ENCODE measurements around the gene HEMK1.
A peak's percentile ranks its signal among the peaks of the same experiment; 100 is the strongest.

The HEMK1 gene

DNA sequence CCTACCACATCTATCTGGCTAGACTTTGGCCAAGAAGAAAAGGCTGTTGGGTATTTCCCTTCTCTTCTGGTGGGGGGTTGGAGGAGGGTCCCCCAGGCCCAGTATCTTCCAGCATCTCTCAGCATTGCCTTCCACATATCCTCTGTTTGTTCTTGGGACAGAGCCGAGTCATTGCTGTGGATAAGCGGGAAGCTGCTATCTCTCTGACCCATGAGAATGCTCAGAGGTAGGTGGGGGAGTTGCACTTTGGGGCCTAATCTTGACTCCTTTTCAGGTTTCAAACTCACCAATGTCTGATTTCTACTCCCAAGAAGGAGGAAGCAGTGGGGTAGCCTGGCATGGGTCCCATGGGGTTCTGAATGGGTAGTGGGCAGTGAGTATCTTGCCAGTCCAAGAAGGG is 8.0 kb downstream of the HEMK1 start:
- DNase-seq = no peak

DNA sequence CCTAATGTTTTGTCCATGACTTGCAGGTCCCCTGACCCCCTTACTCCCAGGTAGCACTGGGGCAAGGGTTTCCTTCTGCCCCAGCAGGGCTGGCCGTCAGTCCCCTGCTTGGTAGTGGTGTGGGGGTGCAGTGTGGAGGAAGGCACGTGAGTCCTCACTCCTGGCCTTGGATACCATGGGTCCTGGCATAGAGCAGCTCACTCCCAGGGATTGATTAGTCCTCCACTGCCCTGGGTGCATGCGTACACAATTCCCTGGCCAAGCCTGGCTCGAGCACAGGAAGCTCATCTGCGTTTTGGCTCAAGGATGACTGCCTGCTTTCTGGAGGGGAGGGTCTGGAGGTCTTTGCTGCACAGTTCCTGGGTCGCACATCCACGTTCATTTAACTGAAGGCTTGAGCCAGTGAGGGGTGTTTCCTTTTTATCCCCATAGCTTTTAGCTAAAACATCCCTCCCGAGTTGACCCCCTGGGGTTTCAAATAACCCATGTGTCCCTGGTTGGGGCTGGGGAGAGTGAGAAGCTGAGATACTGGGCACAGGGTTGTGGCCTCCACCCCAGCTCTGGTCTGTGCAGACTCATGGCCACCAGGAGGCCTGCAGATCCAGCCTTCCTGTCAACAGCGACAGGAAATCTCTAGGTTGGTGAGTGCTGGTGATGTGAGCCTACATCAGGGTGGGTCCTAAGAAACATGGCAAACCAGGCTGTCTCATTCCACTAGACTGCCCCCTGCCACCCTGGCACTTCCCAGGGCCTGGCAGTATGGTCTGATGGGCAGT is 11.5 kb downstream of the HEMK1 start:
- no peak for DNase-seq

DNA sequence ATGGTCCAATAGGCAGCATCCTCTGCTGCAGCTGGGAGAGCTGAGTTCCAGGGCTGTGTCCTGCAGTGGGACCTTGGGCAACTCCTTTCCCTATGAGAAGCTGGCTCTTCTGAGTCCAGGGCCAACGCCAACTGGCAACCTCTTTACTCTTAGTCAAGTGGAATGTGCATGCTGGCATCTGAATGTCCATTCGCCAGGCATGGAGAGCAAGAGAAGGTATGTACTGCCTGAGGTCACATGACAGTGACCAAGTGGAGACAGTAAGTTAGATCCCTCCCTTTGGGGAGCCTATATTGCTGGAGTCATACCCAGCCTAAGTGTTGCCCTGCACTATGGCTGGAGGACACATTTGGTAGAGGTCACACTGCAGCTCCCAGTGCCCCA is 12.1 kb downstream of the HEMK1 start:
- no peak for DNase-seq

DNA sequence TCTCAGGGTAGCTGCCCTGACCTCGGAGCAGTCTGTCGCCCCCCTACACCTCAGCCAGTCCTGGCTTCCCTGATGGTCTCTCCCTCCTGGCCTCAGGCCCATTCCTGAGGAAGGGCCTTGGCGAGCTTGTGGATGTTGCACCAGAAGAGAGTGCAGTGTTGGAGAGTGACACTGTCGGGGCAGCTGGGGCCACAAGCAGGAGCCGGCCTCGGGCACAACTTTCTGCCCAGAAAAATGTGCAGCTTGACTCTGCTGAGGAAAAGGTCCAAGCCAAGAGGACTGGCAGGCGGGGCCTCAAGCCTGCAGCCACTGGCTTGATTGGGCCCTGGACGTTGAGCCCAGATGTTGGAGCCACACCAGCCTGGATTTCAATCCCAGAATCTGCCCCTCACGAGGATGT is 12.8 kb downstream of the HEMK1 start:
- no peak for DNase-seq

DNA sequence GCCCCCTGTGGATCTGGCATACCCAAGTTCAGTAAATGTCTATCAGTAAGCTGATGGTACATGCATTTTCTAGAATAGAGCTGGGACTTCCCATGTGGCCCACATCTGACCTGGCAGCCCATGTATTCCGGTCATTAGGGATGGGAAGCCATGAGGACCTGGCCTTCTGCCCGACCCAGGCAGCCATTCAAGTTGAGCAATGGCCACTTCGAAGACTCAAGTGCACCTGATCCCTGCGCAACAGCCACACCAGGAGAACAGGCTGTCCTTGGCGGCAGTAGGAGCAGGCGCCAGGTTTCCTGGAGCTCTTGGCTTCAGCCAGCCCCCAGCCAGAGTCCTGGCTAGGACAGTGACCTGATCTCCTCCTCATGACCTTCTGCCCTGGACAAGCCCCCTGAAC is 14.6 kb downstream of the HEMK1 start:
- no peak for DNase-seq

DNA sequence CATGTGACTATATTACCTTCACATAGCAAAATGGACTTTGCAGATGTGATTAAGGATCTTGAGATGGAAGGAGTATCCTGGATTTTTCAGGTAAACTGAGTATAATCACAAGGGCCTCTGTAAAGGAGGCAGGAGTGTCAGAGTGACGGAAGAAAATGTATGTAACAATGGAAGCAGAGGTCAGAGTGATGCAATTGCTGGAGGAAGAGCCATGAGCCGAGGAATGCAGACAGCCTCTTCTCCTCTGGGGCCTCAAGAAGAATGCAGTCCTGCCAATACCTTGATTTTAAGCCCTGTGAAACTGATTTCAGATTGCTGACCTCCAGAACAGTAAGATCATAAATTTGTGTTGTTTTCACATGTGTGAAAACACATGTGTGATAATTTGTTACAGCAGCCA is 15.1 kb downstream of the HEMK1 start:
- DNase-seq = peak; percentile 31

DNA sequence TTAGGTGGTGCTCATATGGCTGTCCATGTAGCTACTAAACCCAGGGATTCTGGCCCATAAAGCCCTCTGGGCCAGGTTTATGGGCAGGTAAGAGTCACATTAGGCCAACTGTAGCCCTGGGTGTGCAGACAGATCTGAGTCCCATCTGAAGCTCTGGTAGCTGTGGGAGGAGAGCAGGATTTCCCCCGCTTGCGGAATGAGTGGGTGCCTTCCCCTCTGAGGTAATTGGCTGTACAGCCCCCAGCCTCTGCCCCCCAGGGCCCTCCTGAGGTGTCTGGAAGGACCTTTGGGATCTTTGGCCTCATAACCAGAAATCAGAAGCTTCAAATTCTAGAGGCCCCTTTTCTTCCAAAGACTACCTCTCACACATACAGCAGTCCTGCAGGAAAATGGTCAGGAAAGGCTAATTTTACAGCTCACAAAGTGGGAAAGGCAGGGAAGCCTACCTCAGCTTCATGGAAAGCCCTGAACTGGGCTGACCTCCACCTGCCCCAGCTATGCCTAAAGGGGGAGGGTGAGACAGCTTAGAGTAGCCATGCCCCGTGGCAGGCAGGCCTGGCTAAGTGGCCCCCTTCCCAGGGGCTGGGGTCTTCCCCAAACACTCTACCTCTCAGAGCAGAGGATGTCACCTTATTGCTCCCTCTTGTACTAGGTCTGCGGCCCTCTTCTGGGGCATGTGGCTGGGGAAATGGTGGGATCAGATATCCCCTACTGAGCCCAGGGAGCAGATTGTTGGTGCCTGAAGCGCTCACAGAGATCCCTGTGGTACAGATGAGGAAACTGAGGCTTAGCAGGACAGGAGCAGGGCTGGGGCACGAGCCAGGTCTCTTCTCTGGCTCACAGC is 16.8 kb downstream of the HEMK1 start:
- no peak for DNase-seq

DNA sequence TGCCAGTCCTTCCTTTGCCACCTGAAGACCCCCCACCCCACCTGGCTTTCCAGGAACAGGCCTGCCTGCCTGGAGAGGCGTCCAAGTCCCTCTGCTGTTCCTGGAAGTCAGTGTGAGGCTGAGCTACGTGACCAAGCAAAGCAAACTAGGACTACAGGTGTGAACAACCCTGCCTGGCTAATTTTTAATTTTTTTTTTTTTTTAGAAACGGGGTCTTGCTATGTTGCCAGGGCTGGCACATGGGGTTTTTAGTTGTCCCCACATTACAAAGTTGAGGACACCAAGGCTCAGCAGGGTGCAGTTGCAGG is 17.4 kb downstream of the HEMK1 start:
- DNase-seq = no peak

DNA sequence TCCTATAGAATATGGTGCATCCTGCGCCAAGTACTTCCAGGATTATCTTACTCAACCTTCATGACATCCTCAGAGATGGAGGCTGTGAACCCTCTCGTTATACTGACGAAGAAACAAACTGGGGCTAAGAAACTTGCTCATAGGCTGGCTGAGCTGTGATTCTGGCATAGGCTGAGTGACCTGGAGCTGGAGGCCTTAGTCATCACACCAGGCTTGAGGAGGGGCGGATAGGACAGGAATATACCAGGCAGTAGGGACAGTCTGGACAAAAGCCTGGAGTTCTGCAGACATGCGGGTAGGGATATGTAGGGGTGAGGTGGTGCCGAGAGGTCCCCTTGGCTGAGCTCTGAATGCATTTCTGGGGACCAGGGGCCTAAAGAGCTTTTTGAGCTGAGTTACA is 18.1 kb downstream of the HEMK1 start:
- DNase-seq = no peak

DNA sequence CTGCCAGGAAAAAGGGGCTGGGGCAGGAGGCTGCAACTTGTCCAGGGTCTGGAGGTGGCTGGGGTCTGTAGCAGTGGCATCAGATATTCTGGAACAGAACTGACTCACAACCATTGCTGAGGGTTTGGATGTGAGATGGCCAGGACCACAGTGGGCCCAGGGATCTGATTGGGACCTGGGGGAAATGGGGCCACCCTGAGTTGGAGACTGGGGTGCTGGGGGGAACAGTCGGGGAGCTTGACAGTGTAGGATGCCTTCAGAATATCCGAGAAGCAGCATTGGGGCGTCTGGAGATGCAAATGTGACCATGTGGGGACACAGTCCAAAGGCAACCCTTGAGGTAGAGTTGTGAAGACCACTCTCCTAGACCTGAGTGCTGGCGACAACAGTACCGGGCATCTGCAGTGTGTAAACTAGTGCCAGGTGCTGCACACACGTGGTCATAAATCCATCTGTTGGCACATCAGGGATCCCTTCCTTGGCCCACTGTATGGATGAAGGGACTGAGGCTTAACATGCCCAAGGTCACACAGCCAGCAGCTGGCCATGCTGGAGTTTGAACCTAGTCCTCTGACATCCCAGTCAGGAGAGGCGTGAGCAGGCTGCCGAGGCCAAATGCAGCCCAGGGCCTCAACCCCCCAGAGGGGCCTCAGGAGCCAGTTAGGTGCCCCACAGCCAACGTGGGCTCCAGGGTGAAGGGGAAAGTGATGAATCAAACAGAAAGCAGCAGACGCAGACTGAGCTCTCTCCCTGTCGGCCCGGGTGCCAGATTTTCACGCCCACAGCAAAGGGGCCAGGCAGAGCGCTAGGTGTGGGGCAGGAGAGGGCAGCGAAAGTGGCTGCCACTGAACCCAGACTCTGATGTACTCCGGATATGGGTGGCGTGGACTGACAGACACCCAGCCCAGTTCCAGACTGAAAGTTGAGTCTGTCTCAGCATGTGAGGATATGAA is 18.8 kb downstream of the HEMK1 start:
- no peak for DNase-seq

DNA sequence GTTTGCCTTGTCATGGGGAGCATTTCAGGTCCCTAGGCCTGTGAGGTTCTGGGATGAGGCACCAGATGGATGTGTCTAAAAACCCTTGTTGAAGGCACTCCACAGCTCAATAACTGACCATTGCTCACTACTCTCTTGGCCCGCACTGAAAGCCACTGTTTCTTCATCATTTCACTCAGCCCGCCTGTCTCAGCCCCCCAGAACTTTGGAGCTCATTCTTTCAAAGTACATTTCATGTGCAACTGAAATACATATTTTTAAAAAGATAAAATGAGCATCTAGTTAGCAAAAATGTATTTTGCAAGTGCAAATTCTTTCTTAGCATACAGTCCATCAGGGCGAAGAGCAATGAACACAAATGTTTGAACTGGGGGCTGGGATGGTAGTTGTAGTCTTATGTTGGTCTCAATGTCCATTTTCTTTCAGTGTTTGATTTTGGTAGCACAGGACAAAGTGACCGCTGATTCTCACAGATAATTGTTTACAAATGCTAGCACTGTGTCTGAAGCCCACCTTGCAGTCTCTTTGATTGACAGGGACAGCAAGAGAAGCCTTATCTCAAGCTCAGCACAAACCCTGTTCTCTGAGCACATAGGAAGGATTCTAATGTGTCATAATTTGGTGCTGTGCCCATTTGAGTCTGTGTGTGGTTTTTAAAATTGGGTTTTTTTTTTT is 19.6 kb downstream of the HEMK1 start:
- peak; percentile 33 for DNase-seq

DNA sequence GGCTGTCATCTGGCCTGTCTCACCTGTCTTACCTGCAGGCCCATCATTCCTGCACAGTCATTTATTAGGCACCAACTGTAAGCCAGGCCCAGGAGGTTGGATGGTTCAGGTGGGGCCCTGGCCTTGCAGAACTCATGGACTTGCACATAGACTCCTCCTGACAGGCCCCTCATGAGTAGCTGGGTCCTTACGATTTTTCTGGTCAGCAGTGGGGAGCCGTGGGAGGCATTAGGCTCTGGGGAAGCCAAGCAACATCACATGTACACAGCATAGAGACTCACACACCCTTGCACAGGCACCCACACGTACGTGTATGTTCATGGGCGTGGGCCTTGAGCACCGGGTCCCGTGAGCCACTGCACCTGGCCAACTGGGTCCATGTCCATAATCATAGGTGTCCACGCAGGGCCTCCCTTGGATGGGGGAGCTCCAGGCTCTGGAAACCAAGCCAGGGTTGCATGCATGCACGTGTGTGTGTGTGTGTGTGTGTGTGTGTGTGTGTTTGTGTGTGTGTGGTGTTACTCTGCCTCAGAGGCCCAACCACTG is 21.9 kb downstream of the HEMK1 start:
- DNase-seq = no peak

DNA sequence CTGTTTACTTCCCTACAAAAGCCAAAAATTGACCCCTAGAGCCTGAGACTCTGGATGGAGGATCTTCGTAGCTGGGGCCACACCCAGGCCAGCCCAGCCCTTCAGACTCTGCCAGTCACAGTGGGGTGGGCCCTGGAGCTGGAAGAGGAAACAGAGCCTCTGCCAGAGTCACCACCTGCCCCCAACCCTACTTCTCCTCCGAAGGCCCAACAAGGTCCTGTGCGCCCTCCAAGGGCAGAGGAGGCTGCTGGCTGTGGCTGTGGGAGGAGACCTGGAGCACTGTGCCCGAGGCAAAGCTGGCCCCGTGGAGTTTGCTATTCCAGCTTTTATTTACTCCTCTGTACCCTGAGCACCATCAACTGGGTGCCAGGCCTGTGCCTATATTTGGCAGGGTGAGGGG is 23.2 kb downstream of the HEMK1 start:
- no peak for DNase-seq

DNA sequence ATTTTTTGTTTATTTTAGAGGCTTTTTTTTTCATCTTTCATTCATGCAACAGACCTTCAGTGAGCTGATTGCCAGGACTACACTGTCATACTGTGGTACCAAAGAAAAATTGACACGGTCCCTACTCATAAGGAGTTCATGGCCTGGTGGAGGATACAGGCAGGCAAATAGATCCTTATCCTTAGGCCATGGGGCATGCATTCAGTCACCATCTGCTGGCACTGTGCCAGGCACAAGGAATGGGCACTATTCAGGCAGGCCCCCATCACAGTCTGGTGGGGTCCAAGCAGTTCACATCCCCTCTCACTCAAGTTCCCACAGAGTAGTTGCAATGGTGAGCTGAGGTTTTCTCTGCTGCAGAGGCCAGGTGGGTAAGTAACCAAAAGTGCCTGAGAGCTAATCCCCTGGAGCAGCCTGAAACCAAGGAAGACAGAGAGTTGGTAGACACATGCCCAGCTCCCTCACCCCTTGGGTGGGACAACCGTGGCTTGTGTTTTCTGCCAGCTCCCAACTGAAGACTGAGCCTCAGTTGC is 25.0 kb downstream of the HEMK1 start:
- DNase-seq = no peak

DNA sequence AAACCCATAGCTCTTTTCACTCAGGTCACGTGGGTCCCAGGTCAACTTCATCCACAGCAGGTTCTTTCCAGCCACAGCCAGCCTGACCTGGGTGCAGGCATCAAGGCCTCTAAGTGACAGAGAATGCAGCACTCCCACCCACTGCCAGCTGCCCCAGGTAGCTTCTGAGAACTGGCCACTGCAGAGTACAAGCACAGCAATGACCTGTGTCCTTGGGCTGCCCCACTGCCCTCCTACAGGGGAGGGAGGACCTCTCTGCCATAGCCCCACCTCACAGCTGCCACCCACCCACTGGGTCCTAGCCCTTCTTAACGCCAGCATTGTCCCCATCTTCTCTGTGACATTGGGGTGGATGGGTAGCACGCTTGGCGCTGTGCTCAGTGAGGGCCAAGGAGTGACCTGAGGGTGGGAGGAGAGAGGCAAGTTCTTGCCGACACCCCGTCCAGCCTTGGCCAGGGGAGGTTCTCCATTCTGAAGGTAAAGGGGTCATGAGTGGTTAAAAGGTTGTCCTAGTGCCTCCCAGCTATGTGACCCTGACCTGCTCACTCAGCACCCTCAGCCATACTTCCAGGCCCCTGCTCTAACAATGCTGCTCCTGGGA is 29.9 kb downstream of the HEMK1 start:
- no peak for DNase-seq

DNA sequence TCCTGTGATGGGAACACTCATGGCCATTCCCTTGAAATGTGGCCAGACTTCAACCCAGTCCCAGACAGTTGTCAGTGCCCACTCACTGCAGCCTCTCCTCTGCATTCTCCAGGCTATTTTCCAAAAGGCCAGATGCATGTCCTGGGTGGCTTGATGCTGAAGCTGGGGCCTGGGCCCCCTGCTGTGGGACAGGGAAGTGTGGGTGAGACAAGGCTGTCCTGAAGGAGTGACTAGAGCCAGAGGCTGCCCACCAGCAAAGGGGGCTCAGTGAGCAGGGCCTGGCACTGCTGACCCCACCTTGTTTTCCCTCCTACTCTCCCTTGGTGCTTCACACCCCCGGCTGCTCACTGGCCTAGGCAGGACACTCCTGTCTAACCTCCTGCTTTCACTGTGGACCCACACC is 30.4 kb downstream of the HEMK1 start:
- DNase-seq = no peak

DNA sequence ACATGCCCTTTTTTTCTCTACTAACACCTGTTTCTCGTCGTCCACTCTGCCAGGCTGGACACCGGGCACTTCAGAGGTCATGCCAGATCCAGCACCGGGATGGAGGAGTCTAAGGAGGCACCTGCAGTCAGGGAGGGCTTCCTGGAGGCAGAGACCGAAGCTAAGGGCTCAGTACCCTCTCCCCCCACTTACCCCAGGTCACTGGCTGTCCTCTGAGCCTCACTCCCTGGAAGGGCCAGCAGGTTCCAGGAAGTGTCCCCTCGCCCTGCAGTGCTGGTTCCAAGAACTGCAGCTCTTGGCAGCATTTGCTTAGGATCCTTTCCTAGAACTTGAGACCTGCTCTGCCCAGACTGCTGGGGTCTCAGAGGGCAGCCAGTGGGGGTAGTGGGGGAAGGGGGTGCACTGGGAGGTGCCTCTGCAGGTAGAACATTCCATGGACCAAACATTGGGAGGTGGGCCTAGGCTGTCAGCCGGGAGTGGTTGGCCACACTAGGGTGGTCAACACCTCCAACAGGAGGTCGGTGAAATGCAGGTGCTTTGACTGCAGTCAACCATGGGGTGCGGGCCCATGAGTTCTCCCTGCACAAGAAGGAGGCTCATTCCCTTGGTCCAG is 30.9 kb downstream of the HEMK1 start:
- DNase-seq = no peak

DNA sequence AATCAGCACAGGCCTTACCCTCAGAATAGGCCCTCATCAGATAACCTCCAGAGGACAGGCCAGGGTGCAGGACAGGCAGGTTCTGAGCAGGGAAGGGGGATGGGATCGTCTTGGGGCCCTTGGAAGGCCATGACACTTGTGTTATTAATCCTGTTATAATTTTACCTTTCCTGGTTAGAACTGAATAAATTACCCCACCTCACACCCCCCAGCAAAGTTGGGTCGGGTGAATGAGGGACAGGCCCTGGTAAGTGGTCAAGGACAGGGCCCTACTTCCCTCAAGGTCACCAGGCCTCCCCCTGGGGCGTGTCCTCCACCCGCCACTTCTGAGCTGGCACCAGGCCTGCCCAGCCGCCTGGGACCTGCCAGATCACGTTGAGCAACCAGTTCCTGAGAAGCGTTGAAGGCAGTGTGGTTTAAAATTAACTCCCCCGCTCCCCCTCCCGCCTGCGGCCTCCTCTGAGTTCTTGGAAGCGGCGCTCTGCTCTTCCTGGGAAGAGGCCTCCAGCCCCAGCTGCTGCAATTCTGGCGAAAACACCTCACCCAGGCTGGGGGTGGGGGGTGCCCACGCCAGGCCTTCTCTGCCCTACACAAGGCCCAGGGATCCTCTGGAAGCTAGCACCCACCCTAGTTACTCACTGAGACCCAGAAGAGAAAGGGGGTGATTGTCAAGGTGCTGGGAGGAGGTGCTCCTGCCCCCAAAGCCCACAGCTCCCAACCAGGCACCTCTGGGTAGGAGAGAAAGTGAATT is 31.7 kb downstream of the HEMK1 start:
- peak; percentile 97 for DNase-seq

DNA sequence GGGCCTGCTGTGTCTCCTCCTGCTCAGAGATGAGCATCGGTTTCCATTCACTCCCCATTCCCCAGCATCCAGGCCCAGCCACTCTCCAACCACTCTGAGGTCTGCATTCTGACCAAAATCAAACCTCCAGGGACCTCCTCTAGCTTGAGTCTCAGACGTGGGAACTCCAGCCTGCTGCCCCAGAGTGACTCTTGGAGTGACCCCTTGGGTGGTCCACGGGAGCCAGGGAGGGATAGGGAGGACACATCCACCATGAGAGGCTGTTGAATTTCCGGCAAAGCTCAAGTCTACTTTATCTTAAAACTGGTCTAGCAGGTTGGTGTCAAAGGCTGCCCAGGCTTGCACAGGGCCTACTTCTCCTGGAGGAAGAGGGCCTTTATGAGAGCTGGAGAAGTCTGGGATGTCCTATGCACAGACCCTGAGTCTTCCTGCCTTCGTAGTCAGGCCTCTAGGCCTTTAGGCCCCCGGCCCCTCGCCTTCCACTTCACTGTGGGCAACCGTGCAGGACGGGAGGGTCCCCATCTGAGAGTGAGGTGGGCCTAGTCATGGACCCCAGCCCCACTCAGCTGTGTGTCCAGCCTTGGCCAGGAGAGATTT is 33.4 kb downstream of the HEMK1 start:
- no peak for DNase-seq

Data from fibroblast of skin of right biceps (primary cell).